Activated T-cell treated with anti-CD3 and anti-CD28 coated beads, Interleukin-2, amount 50 U/mL, for 24 hours (primary cell): ENCODE results near the gene DNAJC7.
A peak's percentile ranks its signal among the peaks of the same experiment; 100 is the strongest.
"Not testable (repeated sequence)": the region's sequence is repeated elsewhere in the genome, so short reads cannot be mapped to it uniquely, and the experiment has no call there.

Experiments
- DNase-seq: peaks from one replicate; pipeline ENCODE4 v3.0.0-alpha.2; 2020
- H3K27ac Mint-ChIP-seq: 2 replicates; pipeline ENCODE4 v1.8.0; 2020; ENCODE audit warnings: mild to moderate bottlenecking, mixed read lengths
- H3K27me3 Mint-ChIP-seq: 2 replicates; pipeline ENCODE4 v1.8.0; 2020; ENCODE audit warnings: mixed read lengths
- H3K36me3 Mint-ChIP-seq: 2 replicates; pipeline ENCODE4 v1.8.0; 2020; ENCODE audit warnings: low read depth, mixed read lengths
- H3K4me1 Mint-ChIP-seq: 2 replicates; pipeline ENCODE4 v1.8.0; 2020; ENCODE audit warnings: low read depth, mixed read lengths
- H3K4me3 Mint-ChIP-seq: 2 replicates; pipeline ENCODE4 v1.8.0; 2020; ENCODE audit warnings: mild to moderate bottlenecking, moderate library complexity, mixed read lengths
- H3K9me3 Mint-ChIP-seq: 2 replicates; pipeline ENCODE4 v1.8.0; 2020; ENCODE audit warnings: mixed read lengths

DNAJC7 gene

GRCh38 chr17:42027590-42027889, 10.3 kb upstream of the DNAJC7 start:
- peaks cover 12% of the 10 kb centered on the region for H3K4me1 Mint-ChIP-seq
- no peak for DNase-seq
- peaks cover 32% of the 10 kb centered on the region for H3K36me3 Mint-ChIP-seq
- no peaks in the 10 kb centered on the region for H3K9me3 Mint-ChIP-seq
- no peaks in the 10 kb centered on the region for H3K27me3 Mint-ChIP-seq
- H3K4me3 Mint-ChIP-seq: no peak overlapping the region
- no peak overlapping the region for H3K27ac Mint-ChIP-seq

DNA sequence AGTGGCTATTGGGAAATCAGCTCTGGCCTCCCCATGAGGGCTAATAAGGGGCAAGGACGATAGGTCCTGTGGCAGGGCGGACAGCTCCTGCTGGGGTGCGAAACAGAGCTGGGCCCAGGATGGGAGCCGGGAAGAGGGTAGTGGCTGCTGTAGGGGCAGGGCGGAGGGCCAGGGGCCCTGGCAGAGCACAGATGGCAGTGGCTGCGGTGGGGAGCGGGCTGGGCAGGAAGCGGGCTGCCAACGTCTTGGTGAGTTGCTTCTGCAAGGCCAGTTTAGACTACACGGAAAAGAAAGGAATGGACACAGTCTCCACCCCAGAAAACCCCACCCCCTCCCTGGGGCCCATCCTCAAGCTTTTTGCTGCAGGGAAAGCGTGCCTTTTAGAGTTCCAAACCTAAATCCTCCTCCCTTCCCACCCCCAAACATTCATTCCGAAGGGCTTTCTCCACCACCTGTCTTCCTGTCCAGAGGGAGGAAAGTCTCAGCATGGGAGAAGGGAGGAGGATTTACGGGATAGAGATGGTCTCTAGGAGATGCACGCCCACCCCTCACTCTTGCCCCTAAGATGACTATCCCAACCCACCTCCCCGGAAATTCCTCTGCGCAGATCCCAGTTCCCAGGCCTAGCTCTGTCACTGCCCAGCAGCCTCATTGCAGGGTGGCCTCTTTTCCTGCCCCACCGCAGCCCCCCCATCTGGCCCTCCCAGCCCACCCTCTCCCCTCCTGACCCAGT, 9.8 kb upstream of the DNAJC7 start:
- Mint-ChIP-seq H3K36me3 (peaks cover 37% of the 10 kb centered on the region), H3K4me1 (peaks cover 15% of the 10 kb centered on the region), H3K27ac (no peak overlapping the region)

GRCh38 chr17:42025936-42026335, 8.7 kb upstream of the DNAJC7 start:
- no peaks in the 10 kb centered on the region for H3K9me3 Mint-ChIP-seq

More for the DNA sequence above, 9.8 kb upstream of the DNAJC7 start:
- H3K9me3 Mint-ChIP-seq: no peaks in the 10 kb centered on the region
- no peak overlapping the region for H3K4me3 Mint-ChIP-seq
- no peaks in the 10 kb centered on the region for H3K27me3 Mint-ChIP-seq
- no peak for DNase-seq

GRCh38 chr17:42025191-42025579, 7.9 kb upstream of the DNAJC7 start:
- Mint-ChIP-seq H3K4me3 (no peak overlapping the region), H3K27me3 (no peaks in the 10 kb centered on the region), H3K9me3 (no peaks in the 10 kb centered on the region), H3K4me1 (peaks cover 27% of the 10 kb centered on the region), H3K27ac (peak overlapping the region; percentile 61), H3K36me3 (peaks cover 52% of the 10 kb centered on the region)
- no peak for DNase-seq

More at GRCh38 chr17:42025936-42026335, 8.7 kb upstream of the DNAJC7 start:
- peak overlapping the region; percentile 55 for H3K27ac Mint-ChIP-seq
- H3K4me3 Mint-ChIP-seq: no peak overlapping the region
- peaks cover 46% of the 10 kb centered on the region for H3K36me3 Mint-ChIP-seq
- DNase-seq: no peak
- peaks cover 22% of the 10 kb centered on the region for H3K4me1 Mint-ChIP-seq
- H3K27me3 Mint-ChIP-seq: no peaks in the 10 kb centered on the region

DNA sequence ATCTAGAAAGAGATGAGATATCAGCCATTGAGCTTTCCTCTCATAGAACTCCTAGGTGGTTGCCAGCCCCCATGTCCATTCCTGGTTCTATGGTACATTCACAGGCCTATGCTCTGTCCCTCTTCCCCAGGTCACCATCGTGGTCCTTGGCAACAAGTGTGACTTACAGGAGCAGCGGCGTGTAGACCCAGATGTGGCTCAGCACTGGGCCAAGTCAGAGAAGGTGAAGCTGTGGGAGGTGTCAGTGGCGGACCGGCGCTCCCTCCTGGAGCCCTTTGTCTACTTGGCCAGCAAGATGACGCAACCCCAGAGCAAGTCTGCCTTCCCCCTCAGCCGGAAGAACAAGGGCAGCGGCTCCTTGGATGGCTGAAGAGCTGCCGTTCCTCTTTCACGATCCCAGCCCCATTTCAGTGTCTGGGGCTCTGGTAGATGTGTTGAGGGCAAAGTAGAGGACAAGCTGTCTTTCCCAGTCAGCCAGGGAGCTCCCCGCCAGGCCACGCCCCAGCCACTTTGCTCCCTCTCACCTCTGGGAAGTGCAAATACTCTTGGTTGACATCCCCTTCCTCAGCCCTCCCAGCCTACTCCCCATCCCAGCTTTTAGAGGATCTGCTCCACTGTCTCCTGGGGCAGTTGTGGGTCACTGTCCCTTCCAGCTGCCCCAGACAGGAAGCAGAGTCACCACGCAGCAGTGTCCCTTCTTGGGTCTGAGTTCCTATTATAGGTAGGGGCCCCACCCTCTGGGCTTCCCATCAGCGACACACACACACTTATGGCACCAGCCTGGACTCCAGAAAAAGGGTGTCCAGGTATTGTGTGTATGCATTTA, 6.5 kb upstream of the DNAJC7 start:
- Mint-ChIP-seq H3K4me1 (peaks cover 36% of the 10 kb centered on the region), H3K27me3 (no peaks in the 10 kb centered on the region), H3K4me3 (no peak overlapping the region), H3K27ac (peak overlapping the region; percentile 61), H3K36me3 (peaks cover 52% of the 10 kb centered on the region), H3K9me3 (peaks cover 2% of the 10 kb centered on the region)
- DNase-seq: no peak

- not testable (repeated sequence) for H3K27me3 Mint-ChIP-seq, DNase-seq, H3K9me3 Mint-ChIP-seq
- Mint-ChIP-seq H3K27ac (peak overlapping the region; percentile 88), H3K4me3 (peak overlapping the region; percentile 97), H3K36me3 (peaks cover 69% of the 10 kb centered on the region), H3K4me1 (peaks cover 53% of the 10 kb centered on the region)
Observed at GRCh38 chr17:42020845-42021244, 3.6 kb upstream of the DNAJC7 start.

DNA sequence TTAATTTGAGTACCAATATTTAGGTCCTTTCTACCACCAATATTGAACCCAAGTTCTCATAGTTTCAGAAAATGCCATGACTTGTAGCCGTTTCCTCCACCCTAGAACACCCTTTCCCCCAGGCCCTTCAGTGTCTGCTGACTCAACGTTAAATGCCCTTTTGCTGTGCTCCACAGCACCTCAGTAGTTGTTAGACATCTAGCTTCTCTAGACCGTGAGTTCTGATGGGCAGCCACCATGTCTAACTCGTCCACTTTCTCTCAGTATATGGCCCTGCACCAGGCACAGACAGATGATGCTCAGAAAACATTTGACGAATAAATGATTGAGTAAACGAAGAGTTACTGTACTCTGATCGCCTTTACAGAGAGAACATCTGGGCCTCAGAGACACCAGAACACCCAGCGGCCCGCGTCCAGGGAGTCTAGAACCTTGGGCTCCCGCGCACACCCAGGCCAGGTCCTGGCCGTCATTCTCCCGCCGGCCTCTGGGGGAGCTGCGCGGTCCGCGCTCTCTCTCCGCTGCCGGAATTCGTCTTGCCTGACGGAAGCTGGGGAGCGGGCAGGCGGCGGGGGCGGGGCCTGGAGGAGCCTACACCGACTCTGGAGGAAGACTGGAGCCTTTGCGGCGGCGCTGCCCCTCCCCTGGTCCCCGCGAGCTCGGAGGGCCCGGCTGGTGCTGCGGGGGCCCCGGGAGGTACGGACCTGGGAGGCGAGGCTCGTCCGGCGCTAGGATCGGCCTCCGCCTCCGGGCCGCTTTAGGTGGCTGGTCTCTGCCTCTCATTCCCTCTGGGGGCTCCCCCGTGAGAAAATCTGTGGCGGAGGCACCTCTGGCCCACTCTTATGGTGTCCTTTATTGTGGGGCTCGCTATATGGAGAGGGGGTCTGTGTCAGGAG, 2.5 kb upstream of the DNAJC7 start, which contains the start of gene NKIRAS2:
TSS of gene NKIRAS2 (plus strand) at position 582 of the 896 bp plus-strand sequence. CDS start 1,488 bp downstream, outside the sequence.
- H3K4me1 Mint-ChIP-seq: peaks cover 60% of the 10 kb centered on the region

DNA sequence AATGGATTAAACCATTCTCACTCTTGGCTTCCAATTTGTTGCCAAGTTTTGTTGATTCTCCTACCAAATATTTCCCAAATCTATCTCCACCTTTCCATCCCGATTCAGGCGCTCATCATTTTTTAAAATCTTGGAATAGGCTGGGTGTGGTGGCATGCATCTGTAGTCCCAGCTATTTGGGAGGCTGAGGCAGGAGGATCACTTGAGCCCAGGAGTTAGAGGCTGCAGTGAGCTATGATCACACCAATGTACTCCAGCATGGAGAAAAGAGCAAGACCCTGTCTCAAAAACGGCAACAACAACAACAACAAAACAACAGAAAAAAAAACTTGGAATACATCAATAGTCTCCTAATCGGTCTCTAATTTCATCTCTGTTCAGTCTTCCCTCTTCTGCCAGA, 1.7 kb upstream of the DNAJC7 start:
- peak overlapping the region; percentile 30 for H3K27ac Mint-ChIP-seq
- peak overlapping the region; percentile 97 for H3K4me3 Mint-ChIP-seq
- H3K36me3 Mint-ChIP-seq: peaks cover 67% of the 10 kb centered on the region
- peaks cover 54% of the 10 kb centered on the region for H3K4me1 Mint-ChIP-seq
- no peaks in the 10 kb centered on the region for H3K27me3 Mint-ChIP-seq
- peaks cover 2% of the 10 kb centered on the region for H3K9me3 Mint-ChIP-seq
- no peak for DNase-seq

More for the DNA sequence above, 2.5 kb upstream of the DNAJC7 start, which contains the start of gene NKIRAS2:
- H3K9me3 Mint-ChIP-seq: peaks cover 2% of the 10 kb centered on the region
- H3K27ac Mint-ChIP-seq: peak within 1 kb of the TSS; percentile 88
- H3K4me3 Mint-ChIP-seq: peak within 1 kb of the TSS; percentile 97
- H3K27me3 Mint-ChIP-seq: no peaks in the 10 kb centered on the region
- peak; percentile 95 for DNase-seq
- H3K36me3 Mint-ChIP-seq: peaks cover 72% of the 10 kb centered on the region

DNA sequence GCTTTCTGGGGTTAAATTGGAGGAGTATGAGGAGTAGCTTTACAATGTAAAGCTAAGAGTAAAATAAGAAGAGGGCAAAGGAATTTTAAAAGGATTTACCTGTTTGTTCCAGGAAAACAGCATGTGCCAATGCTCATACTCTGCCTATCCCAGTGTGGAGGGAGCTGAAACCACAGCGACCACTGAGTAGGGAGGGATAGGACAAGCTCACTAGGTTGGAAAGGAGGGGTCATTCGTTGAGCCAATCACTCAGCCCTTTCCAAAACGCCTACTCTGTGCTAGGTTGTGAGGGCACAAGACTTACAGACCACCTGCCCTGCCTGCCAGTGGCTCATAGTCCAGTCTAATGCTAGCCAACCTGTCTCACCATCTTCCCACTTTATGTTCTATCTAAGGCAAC, 1.1 kb upstream of the DNAJC7 start:
- H3K9me3 Mint-ChIP-seq: peaks cover 2% of the 10 kb centered on the region
- H3K36me3 Mint-ChIP-seq: peaks cover 67% of the 10 kb centered on the region
- no peaks in the 10 kb centered on the region for H3K27me3 Mint-ChIP-seq
- no peak for DNase-seq
- peak overlapping the region; percentile 98 for H3K27ac Mint-ChIP-seq
- peaks cover 57% of the 10 kb centered on the region for H3K4me1 Mint-ChIP-seq
- peak overlapping the region; percentile 97 for H3K4me3 Mint-ChIP-seq

GRCh38 chr17:42017866-42018200, 594 bp upstream of the DNAJC7 start:
- DNase-seq: no peak
- peaks cover 2% of the 10 kb centered on the region for H3K9me3 Mint-ChIP-seq
- peaks cover 61% of the 10 kb centered on the region for H3K4me1 Mint-ChIP-seq
- peak overlapping the region; percentile 98 for H3K27ac Mint-ChIP-seq
- H3K36me3 Mint-ChIP-seq: peaks cover 67% of the 10 kb centered on the region
- H3K4me3 Mint-ChIP-seq: peak overlapping the region; percentile 97
- no peaks in the 10 kb centered on the region for H3K27me3 Mint-ChIP-seq

GRCh38 chr17:42016411-42016831, 818 bp downstream of the DNAJC7 start:
- H3K4me1 Mint-ChIP-seq: peaks cover 68% of the 10 kb centered on the region
- no peaks in the 10 kb centered on the region for H3K27me3 Mint-ChIP-seq
- H3K9me3 Mint-ChIP-seq: peaks cover 2% of the 10 kb centered on the region
- H3K4me3 Mint-ChIP-seq: peak overlapping the region; percentile 97
- H3K36me3 Mint-ChIP-seq: peaks cover 62% of the 10 kb centered on the region
- DNase-seq: no peak
- peak overlapping the region; percentile 98 for H3K27ac Mint-ChIP-seq

- not testable (repeated sequence) for DNase-seq, H3K9me3 Mint-ChIP-seq, H3K27me3 Mint-ChIP-seq, H3K4me3 Mint-ChIP-seq
- peaks cover 73% of the 10 kb centered on the region for H3K36me3 Mint-ChIP-seq
- H3K27ac Mint-ChIP-seq: peak overlapping the region; percentile 68
- peaks cover 72% of the 10 kb centered on the region for H3K4me1 Mint-ChIP-seq
Observed at GRCh38 chr17:42013740-42014139, 3.5 kb downstream of the DNAJC7 start.

DNA sequence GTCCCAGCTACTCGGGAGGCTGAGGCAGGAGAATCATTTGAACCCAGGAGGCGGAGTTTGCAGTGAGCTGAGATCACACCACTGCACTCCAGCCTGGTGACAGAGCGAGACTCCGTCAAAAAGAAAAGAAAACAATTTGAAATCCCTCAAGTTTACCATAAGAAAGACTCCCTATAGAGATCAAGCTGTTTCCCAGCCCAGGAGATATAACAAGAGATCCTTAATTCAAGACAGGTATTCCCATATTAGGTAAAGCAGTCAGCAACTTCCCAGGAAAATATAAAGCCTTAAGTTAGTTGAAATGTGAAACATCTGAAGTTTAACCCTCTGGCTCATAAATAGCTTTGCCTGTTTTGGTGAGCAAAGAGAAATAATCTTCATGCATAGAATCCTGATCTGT, 4.9 kb downstream of the DNAJC7 start:
- not testable (repeated sequence) for H3K27me3 Mint-ChIP-seq, DNase-seq, H3K9me3 Mint-ChIP-seq, H3K4me3 Mint-ChIP-seq
- Mint-ChIP-seq H3K36me3 (peaks cover 67% of the 10 kb centered on the region), H3K4me1 (peaks cover 60% of the 10 kb centered on the region), H3K27ac (peak overlapping the region; percentile 27)

DNA sequence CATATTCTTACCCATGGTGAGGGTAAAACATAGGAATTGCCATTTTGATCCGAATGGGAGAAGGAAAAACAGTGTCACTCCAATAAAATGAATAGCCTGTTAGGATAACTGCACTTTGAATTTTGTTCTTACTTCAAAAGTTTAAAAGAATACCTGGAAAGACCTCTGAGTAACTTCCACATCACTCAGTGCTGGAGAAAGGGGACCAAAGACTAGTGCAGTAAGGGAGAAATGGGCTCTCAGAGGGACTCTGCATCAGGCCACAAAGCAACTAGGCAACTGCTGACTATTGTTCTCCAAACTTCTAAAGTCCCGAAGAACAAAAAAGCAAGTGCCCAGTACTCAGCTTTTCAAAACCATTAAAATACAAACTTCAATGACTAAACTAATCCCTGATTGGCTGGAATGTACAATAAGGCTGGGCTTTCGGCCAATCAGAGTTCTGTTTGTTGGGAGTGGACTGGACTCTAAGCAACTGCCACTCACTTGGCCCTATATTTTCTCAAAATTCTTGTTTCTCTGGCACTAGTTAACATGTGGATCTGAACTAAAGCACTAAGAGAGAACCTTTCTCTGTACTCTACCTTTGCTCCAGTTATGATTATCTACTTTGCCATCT, 6.2 kb downstream of the DNAJC7 start:
- Mint-ChIP-seq H3K36me3 (peaks cover 59% of the 10 kb centered on the region), H3K4me1 (peaks cover 60% of the 10 kb centered on the region), H3K27ac (peak overlapping the region; percentile 48), H3K27me3 (no peaks in the 10 kb centered on the region), H3K9me3 (no peaks in the 10 kb centered on the region), H3K4me3 (no peak overlapping the region)
- no peak for DNase-seq
